HG03196 (cell line): ENCODE measurements around the gene IL1A.

ENCODE experiments used
- ATAC-seq: cut with Tn5 transposase; IDR thresholded peaks from one replicate; pipeline ENCODE4 v1.9.1; 2021; ENCODE audit not compliant: unreplicated experiment

The IL1A gene

DNA sequence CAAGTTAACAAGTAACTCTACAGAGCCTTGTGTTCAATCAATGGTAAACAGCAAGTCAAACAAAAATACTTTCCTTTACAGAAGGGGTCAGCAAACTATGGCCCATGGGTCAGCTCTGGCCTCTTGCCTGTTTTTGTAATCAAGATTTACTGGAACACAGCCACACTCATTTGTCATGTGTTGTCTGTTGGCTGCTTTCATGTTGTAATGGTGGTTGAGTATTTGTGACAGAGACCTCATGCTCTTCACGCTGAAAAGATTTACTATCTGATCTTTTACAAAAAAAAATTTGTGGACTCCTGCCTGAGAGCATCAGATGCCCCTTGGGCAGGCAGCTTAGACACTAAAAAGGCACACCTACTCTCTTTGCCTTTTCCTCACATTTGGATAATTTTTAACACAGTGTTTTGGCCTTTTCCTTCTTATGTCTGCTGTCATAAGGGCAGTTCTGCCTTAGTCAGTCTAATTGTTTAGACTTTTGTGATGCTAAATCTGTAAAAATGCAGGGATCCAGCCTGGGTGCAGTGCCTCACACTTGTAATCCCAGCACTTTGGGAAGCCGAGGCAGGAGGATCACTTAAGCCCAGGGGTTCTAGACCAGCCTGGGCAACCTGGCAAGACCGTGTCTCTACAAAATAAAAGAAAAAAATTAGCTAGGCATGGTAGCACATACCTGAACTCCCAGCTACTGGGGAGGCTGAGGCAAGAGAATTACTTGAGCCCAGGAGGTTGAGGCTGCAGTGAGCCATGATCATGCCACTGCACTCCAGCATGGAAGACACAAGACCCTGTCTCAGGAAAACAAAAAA is 34.0 kb upstream of the IL1A start:
- ATAC-seq, result no peak

DNA sequence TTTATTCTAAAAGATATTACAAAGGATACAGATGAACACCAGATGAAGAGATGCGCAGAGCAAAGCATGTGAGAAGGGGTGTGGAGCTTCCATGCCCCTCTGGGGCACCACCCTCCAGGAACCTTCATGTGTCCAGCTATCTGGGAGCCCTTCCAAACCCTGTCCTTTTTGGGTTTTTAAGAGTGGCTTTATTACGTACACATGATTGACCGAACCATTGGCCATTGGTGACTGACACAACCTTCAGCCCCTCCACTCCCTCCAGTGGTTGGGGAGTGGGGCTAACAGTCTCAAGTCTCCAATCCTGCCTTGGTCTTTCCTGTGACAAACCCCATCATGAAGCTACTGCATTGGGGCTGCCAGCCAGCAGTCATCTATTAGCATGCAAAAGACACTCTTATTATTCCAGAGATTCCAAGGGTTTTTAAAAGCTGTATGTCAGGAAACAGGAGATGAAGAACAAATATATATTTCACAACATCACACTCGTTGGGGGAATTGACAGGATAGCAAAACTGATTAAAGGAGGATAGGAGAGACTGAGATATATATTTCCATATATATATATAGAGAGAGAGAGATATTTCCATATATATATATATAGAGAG is 32.9 kb upstream of the IL1A start:
- ATAC-seq, result no peak

DNA sequence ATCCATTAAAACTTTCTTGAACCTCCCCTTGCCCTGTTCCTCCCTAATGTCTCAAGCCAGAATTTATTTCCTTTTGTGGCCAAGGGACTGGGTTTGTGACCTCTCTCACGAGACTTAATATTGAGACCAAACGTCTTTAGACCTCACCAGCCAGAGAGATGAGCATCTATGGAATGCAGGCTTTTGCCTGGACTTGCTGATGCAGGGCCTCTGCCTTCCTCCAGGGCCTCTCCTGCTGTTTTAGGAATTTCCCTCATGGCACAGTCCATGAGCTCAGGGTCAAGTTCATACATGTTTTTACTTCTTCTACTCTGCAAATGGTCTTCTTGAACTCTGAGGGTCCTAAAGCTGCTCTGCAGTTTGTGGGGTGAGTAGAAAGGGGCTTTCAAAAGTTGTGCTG is 30.0 kb upstream of the IL1A start:
- ATAC-seq, result no peak

DNA sequence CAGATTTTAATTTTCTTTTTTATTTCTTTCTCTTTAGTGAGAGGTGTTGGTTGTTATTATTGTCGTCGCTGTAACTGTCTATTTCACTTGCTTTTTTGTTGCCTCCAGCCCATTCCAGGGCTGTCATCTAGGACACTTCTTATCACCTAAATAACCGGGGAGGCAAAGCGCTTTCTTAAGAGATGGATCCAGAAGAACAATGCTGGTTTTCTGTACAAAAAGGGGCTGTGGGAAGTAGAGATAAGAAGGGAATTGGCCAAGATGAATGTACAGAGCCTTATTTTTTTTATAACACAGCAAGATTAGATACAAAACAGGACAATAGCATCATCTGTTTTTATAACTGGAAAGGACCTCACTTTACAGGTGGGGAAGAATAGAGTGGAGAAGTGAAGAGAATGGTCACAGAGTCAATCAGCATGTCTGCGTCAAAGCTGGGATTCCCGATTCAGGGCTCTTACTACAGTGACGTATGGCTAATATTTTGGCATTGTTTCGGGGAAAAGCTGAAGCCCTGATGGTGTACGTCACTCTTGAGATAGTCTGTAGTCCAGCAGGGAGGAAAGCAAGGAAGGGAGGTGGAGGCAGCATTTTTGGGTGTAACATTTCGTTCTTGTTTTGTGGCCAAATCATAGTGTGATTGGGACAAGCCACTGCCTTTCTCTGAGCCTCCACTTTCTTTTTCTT is 29.1 kb upstream of the IL1A start:
- ATAC-seq, result no peak

DNA sequence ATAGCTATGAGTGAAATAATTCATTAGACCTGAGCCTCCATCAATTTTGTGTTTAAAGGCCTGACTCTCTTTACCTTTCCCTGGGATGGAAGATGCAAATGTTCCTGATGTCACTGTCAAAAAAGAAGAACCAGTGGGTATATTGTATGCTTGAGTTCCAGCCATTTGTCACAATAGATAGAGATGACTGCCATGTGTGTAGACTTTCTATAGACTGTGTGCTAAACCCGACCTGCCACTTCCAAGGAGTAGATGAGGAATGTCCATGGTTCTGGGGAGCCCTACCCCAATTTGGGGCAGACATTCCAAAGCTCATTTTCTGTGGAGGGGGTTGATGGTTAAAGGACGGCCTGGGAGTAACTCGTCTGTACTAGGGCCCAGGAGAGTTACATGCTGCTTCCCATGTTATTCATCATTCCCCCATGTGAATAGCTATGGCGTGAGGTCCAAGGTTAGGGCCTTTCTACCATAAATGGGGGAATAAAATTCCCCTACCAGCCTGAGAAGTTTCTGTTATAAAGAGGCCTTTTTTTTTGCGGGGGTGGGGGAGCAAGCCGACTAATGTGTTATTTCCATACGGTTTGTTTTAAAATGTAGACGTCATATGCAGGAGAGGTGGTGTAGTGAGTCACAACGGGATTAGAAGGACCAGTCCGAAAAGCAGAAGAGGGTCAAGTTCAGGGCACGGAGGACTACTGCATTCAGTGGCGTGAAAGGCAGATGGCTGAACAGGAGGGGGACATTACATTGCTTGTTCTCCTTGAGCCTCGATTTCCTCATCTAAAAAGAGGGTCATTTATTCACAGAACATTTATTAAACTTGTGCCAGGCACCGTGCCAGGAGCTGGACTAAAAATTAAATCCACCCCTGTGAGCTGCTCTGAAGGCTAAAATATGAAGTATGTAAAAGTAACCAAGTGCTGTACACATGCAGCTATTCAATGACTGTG is 28.3 kb upstream of the IL1A start:
- no peak for ATAC-seq

DNA sequence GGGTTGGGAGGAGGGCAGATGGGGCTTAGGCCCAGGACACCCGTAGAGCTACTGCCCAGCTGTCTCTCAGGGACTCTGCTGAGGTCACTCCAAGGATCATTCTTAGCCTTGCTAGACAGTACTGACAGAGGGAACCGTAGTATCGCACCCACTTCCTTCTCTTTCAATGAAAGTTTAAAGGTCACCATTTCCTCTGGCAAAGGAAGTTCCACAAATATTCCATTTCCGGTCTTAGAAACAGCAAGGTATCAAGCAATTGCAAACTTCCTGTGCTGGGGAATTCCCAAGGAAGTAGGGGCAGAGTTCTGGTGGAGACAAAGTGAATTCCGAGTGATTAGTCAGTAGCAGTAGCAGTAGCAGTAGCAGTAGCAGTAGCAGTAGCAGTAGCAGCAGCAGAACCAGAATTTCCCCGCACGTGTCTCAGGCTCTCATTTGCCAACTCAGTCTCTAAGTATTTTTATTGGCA is 27.6 kb upstream of the IL1A start:
- no peak for ATAC-seq

- ATAC-seq, result no peak
Observed at GRCh38 chr2:112811276-112811831, 27.1 kb upstream of the IL1A start.

DNA sequence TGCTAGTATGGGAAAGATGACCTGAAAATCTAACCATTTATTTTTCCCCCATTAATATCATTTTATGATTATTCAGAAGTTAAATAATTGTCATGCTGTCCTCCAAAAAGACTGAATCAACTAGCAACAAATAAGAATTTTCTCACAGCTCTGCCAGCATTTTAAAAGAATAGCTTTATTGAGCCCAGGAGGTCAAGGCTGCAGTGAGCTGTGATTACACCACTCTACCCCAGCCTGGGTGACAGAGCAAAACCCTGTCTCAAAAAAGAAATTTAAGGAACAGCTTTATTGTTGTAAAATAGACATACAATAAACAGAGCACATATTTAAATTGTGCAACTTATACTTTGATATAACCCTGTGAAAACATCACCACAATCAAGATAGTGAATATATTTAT is 24.8 kb upstream of the IL1A start:
- no peak for ATAC-seq

DNA sequence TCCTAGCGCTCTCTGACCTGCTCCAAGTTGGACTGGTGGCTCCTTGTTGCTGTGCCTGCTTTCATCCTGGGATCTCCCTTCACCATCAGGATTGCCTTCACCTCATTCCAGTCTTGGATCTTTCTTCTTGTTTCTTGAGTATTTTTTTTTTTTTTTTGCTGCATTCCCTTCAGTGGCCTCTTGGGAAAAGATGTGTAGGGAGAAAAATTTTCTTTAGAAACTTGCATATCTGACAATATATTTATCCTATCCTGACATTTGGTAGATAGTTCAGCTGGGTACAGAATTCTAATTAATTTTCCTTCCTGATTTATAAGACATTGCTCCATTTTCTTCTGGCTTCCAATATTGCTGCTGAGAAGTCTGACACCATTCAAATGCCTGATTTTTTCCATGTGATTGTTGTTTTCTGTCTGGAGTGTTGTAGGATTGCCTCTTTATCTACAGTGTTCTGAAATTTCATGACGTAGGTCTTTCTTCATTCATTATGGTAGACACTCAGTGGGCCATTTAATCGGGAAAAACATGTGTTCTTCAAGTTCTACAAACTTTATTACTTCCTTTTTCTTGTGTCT is 23.0 kb upstream of the IL1A start:
- ATAC-seq, result no peak

- ATAC-seq, result no peak
Observed at GRCh38 chr2:112805542-112805941, 21.2 kb upstream of the IL1A start.

DNA sequence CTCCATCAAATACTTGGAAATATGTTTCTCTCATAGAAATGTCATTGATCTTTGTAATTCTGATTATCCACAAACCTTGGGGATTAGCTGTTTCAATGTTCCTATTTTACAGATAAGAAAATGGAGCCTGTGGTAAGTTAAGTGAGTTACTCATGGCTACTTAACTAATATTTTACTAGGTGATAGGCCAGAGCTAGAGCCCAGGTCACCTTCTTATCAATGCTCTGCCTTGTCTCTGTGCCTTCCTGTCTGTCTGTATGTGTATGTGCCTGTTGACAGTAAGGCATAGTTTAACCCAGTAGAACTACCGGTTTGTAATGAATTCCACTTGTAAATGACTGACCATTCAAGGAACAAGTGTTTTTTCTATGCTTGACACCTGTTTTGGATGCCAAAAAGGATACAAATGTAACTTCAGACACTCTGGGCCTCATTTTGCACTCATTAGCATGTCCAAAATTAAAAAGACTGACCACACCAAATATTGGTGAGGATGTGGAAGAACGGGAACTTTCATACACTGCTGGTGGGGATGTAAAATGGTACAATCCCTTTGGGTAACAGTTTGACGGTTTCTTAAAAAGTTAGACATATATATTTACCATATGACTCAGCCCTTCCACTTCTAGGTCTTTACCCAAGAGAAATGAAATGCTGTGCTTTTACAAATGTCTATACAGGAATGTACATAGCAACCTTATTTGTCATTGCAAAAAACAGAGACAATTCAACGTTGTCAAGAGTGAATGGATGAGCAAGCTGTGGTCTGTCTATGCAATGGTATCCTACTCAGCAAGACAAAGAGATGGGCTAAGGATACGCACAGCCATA is 19.6 kb upstream of the IL1A start:
- no peak for ATAC-seq

DNA sequence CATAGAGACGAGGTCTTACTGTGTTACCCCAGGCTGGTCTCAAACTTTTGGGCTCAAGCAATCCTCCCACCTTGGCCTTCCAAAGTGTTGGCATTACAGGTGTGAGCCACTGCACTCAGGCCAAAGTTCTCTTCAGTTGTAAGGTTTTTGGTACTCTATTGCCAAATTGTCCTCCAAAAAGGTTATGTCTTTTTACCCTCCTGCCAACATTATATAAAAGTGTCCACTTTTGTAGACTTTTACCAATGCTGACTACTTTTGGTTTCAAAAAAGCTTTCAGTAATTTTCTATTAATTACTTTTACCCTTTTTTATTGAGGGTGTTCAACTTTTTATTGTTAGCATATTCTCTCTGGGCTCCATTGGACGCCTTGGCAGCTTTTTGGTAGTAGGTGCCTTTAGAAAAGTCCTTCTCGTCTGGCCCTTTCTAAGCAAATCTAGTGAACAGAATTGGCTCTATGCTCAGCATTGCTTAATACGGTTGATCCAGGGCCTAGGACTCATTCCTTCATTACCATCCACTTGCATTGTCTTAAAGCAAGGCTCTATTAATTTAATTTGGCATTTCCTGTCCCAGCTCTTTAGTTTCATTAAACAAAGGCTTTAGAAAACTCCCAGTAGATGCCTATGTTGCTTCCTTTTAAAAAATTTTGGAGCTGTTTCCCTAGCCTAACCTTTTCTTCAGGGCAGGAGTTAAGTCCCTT is 16.7 kb upstream of the IL1A start:
- no peak for ATAC-seq

GRCh38 chr2:112798979-112799975 is 15.0 kb upstream of the IL1A start:
- ATAC-seq, result no peak

DNA sequence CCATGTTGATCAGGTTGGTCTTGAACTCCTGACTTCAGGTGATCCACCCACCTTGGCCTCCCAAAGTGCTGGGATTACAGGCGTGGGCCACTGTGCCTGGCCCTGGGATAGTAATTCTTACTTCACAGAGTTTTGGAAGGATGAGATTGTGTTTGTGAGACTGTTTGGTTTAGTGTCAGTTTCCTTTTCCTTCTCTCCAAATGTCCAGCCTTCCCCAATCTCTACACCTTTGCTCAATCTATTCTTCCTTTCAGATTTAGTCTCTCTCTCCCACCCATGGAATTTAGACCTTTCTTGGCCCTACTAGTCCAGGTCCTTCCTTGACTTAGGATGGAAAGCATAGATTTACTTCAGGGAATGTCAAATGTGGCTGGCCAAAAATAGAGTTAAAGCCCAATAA is 12.2 kb upstream of the IL1A start:
- no peak for ATAC-seq

DNA sequence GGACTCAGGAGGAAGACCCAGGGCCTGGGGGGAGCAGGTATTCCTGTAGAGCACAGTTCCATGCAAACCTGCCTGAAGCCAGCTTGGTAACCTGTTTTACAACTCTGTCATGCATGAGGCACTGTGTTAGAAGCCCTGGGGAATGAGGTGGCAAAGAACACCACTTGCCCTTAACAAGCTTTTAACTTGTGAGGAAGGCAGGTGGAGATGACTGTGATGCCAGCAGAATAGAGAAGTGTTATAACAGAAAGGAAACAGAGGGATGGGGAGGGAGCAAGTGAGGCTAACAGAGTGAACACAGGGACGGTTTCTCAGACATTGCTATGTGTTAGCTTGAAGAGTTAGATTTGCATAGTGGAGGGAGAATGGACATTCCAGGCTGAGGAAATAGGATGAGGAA is 11.5 kb upstream of the IL1A start:
- no peak for ATAC-seq

DNA sequence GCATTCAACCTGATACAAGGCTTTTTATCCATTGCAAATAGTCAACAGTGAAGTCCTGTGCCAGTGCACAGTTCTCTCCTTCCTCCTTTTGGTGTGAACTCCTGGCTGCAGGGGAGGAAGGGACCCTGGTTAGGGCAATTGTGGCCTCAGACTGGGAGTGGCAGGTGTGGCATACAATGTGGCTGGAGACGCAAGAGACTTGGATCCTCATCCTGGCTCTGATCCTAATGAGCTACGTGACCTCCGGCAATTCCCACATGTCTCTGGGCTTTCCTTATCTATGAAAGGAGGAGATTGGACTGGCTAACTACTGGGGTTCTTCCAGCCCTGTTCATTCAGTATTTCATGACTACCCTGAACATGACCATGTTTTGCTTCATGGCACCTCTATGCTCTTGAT is 10.5 kb upstream of the IL1A start:
- no peak for ATAC-seq

- ATAC-seq, result no peak
Observed at GRCh38 chr2:112794131-112794733, 9.9 kb upstream of the IL1A start.
